HCT116 (cell line): ENCODE data around the gene TMOD4. TPM values are rescaled to one million over a fixed set of nuclear protein-coding genes. Genes with fewer than 3 reads are reported as not detected.
A peak's percentile ranks its signal among the peaks of the same experiment; 100 is the strongest.

Experiments
- ATAC-seq: fragments of 200-7000 bp; cut with Tn5 transposase; 2 replicates; pipeline ENCODE4 v1.9.1; 2020; ENCODE audit warnings: mild to moderate bottlenecking, moderate library complexity
- BruUV-seq: library from RNA; stranded (reverse); fragments of 400-500 nt; replicated peaks from 2 replicates; lab custom pipeline; 2021; lab: Mats Ljungman, UMichigan
- CTCF ChIA-PET: fragments of 300-600 bp; sonication (Branson Sonifier 250); formaldehyde crosslinking; loops from one replicate; lab custom pipeline; 2021; ENCODE audit warnings: antibody characterized with exemption; lab: Charles Lee
- POLR2A ChIA-PET: fragments of 300-600, 350-600 bp; sonication (Branson Sonifier 250); formaldehyde crosslinking; loops from one replicate; lab custom pipeline; 2021; ENCODE audit warnings: antibody characterized with exemption; lab: Charles Lee
- RAD21 ChIA-PET, 2 experiments: fragments of 300-600 bp; sonication (Branson Sonifier 250); formaldehyde crosslinking; loops; one replicate each; lab custom pipeline; 2023; ENCODE audit warnings: low total read pairs in 2 of 2; ENCODE audit not compliant: uncharacterized antibody in 2 of 2, unreplicated experiment in 2 of 2, low non-redundant PET in 1 of 2; lab: Charles Lee
- DNase-seq: peaks from one replicate; pipeline ENCODE4 v3.0.0-alpha.2; 2010; ENCODE audit warnings: low read depth, low spot score
- H2AFZ ChIP-seq: fragments of 200-600 bp; shearing (Covaris generic), sonication (generic); 2 replicates; pipeline ENCODE4 v1.6.1; 2017; ENCODE audit warnings: low read depth, mixed run types, mixed read lengths, antibody characterized with exemption, low read length; ENCODE audit not compliant: poor library complexity, severe bottlenecking
- H3K27ac ChIP-seq: 2 replicates; pipeline ENCODE4 v1.5.1; 2012; ENCODE audit warnings: low read depth, low read length
- H3K27me3 ChIP-seq: fragments of 200-600 bp; sonication (generic); 2 replicates; pipeline ENCODE4 v1.6.1; 2016; ENCODE audit warnings: mixed run types, low read length, mixed read lengths; ENCODE audit not compliant: insufficient read depth
- H3K36me3 ChIP-seq, 2 experiments: fragments of 200-500 bp in 1 of 2; fragments of 200-600 bp in 1 of 2; sonication (Bioruptor generic) in 1 of 2; sonication (generic) in 1 of 2; 2 replicates each; pipeline versions ENCODE4 v1.5.1 to v1.6.1; 2014 to 2016; ENCODE audit warnings: low read length in 2 of 2, inconsistent platforms in 1 of 2, mixed read lengths in 1 of 2, mixed run types in 1 of 2; ENCODE audit not compliant: insufficient read depth in 2 of 2, control insufficient read depth in 1 of 2
- H3K4me1 ChIP-seq, 2 experiments: fragments of 200-600 bp in 1 of 2; sonication (generic) in 1 of 2; 2 replicates each; pipeline versions ENCODE4 v1.5.1 to v1.6.1; 2012 to 2017; ENCODE audit warnings: low read length in 2 of 2, inconsistent platforms in 1 of 2, mild to moderate bottlenecking in 1 of 2, mixed read lengths in 1 of 2, mixed run types in 1 of 2, moderate library complexity in 1 of 2; ENCODE audit not compliant: insufficient read depth in 2 of 2, control insufficient read depth in 1 of 2
- H3K4me2 ChIP-seq: fragments of 200-600 bp; sonication (generic); 2 replicates; pipeline ENCODE4 v1.6.1; 2017; ENCODE audit warnings: mixed run types, low read length, mixed read lengths
- H3K4me3 ChIP-seq, 2 experiments: fragments of 200-600 bp in 1 of 2; sonication (generic) in 1 of 2; replicated peaks in 1 of 2; 2 replicates each; pipeline ENCODE4 v1.5.1; 2011 to 2016; ENCODE audit warnings: low read length in 2 of 2, control low read depth in 1 of 2, low read depth in 1 of 2, mild to moderate bottlenecking in 1 of 2, mixed read lengths in 1 of 2, mixed run types in 1 of 2
- H3K79me2 ChIP-seq: fragments of 200-600 bp; sonication (generic); 2 replicates; pipeline ENCODE4 v1.6.1; 2017; ENCODE audit warnings: mild to moderate bottlenecking, mixed run types, low read length, moderate library complexity, mixed read lengths; ENCODE audit not compliant: insufficient read depth
- H3K9ac ChIP-seq: fragments of 200-600 bp; sonication (generic); 2 replicates; pipeline ENCODE4 v1.6.1; 2016; ENCODE audit warnings: low read length, mixed read lengths
- H3K9me2 ChIP-seq: fragments of 200-600 bp; sonication (generic), shearing (Covaris generic); 2 replicates; pipeline ENCODE4 v1.6.1; 2017; ENCODE audit warnings: mixed run types, mild to moderate bottlenecking, moderate library complexity; ENCODE audit not compliant: insufficient read depth
- H3K9me3 ChIP-seq, 2 experiments: fragments of 200-500 bp in 1 of 2; fragments of 200-600 bp in 1 of 2; sonication (Bioruptor generic) in 1 of 2; sonication (generic) in 1 of 2; 2 replicates each; pipeline ENCODE4 v1.6.1; 2014 to 2017; ENCODE audit warnings: low read length in 2 of 2, mixed read lengths in 2 of 2, inconsistent platforms in 1 of 2, low read depth in 1 of 2, mild to moderate bottlenecking in 1 of 2, mixed run types in 1 of 2, moderate library complexity in 1 of 2; ENCODE audit not compliant: control insufficient read depth in 1 of 2, insufficient read depth in 1 of 2
- H4K20me1 ChIP-seq: fragments of 200-600 bp; sonication (generic), shearing (Covaris generic); 2 replicates; pipeline ENCODE4 v1.6.1; 2017; ENCODE audit warnings: mixed run types, mild to moderate bottlenecking, moderate library complexity; ENCODE audit not compliant: insufficient read depth
- CBX3 ChIP-seq: IDR thresholded peaks from 2 replicates; pipeline ENCODE4 v1.6.1; 2012; ENCODE audit warnings: low read depth
- EGR1 ChIP-seq: IDR thresholded peaks from 2 replicates; pipeline ENCODE4 v1.6.1; 2012; ENCODE audit warnings: low read depth
- ELF1 ChIP-seq: IDR thresholded peaks from 2 replicates; pipeline ENCODE4 v1.6.1; 2012; ENCODE audit warnings: low read depth, borderline replicate concordance
- EZH2 ChIP-seq: fragments of 200-600 bp; sonication (generic); IDR thresholded peaks from 2 replicates; pipeline ENCODE4 v1.6.1; 2017; ENCODE audit warnings: antibody characterized with exemption, mixed run types
- EZH2phosphoT487 ChIP-seq: fragments of 200-600 bp; IDR thresholded peaks from 2 replicates; pipeline ENCODE4 v1.6.1; 2018; ENCODE audit warnings: antibody characterized with exemption, borderline replicate concordance
- FOSL1 ChIP-seq: IDR thresholded peaks from 2 replicates; pipeline ENCODE4 v1.6.1; 2012; ENCODE audit warnings: low read depth
- JUND ChIP-seq: IDR thresholded peaks from 2 replicates; pipeline ENCODE4 v1.6.1; 2012
- POLR2A ChIP-seq: IDR thresholded peaks from 2 replicates; pipeline ENCODE4 v1.7.0; 2011; ENCODE audit warnings: borderline replicate concordance; ENCODE audit not compliant: insufficient read depth, insufficient read length; ENCODE audit errors: extremely low read depth
- RAD21 ChIP-seq: IDR thresholded peaks from 2 replicates; pipeline ENCODE4 v1.6.1; 2012; ENCODE audit warnings: low read depth, mild to moderate bottlenecking
- SIN3A ChIP-seq: IDR thresholded peaks from 2 replicates; pipeline ENCODE4 v1.6.1; 2012; ENCODE audit warnings: low read depth
- SP1 ChIP-seq: IDR thresholded peaks from 2 replicates; pipeline ENCODE4 v1.6.1; 2012; ENCODE audit warnings: low read depth
- SRF ChIP-seq: IDR thresholded peaks from 2 replicates; pipeline ENCODE4 v1.6.1; 2012; ENCODE audit warnings: low read depth
- YY1 ChIP-seq: IDR thresholded peaks from 2 replicates; pipeline ENCODE4 v1.6.1; 2011; ENCODE audit warnings: low read length, low read depth, moderate library complexity, mild to moderate bottlenecking; ENCODE audit not compliant: insufficient replicate concordance; ENCODE audit errors: extremely low read depth
- ZFX ChIP-seq: fragments of 450-650 bp; IDR thresholded peaks from 2 replicates; pipeline ENCODE4 v1.6.1; 2017
- ZNF274 ChIP-seq: fragments of 200-500 bp; sonication (Bioruptor generic); IDR thresholded peaks from 2 replicates; pipeline ENCODE4 v1.6.1; 2014; ENCODE audit warnings: mild to moderate bottlenecking, low read depth, low read length, inconsistent platforms
- intact Hi-C: fragments of 100-400 bp; cut with micrococcal nuclease; formaldehyde crosslinking; loops from 2 replicates; pipeline ENCODE4 v1.10.0; 2022
- total RNA-seq: library from RNA; stranded (reverse); gene quantifications from one replicate; pipeline ENCODE4 v1.2.1, GENCODE V29; 2021; ENCODE audit not compliant: unreplicated experiment
- TF ChIP-seq, protein P1 (sequence below): IDR thresholded peaks from 2 replicates; pipeline ENCODE4 v1.6.1; 2012; ENCODE audit warnings: low read depth
- TF ChIP-seq, protein P2 (sequence below): IDR thresholded peaks from 2 replicates; pipeline ENCODE4 v1.6.1; 2012
- TF ChIP-seq, protein P3 (sequence below), 3 experiments: fragments of 200-600 bp in 1 of 3; sonication (generic) in 1 of 3; IDR thresholded peaks in 2 of 3; conservative IDR thresholded peaks in 1 of 3; 2 replicates each; pipeline ENCODE4 v1.5.1; 2012 to 2017; ENCODE audit warnings: low read depth in 2 of 3, low read length in 2 of 3, antibody characterized with exemption in 1 of 3, borderline replicate concordance in 1 of 3, control low read depth in 1 of 3, mild to moderate bottlenecking in 1 of 3, mixed read lengths in 1 of 3, mixed run types in 1 of 3, moderate library complexity in 1 of 3; ENCODE audit not compliant: insufficient read depth in 1 of 3

TMOD4 gene
- total RNA-seq, 1 experiment from 2014 or later: 1.8 TPM

DNA sequence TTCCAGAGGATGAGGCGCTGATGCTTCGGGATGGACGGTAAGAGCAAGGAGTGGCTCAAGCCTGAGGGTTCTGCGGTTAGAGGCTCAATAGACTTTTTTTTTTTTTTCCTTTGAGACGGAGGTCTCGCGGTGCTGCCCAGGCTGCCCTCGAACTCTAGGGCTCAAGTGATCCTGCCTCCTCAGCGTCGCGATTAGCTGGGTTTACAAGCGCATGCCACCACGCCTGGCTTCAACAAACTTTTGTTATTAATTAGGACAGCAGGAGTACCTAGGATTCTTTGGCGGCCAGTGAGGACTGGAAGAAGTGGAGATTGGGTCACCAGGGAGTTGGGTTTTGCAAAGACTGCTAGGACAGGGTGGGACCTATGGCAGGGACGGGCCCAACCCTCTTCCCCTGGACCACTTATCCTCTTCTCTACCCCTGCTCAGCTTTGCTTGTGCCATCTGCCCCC is 9.2 kb downstream of the TMOD4 start:
- ATAC-seq (peak; percentile 28), DNase-seq (no peak)
- intact Hi-C loops: no loop called here
- Histone ChIP-seq H3K4me3 (peak overlapping the region; percentile 83 to 88), H3K27me3 (no peaks in the 10 kb centered on the region), H3K9me3 (no peaks in the 10 kb centered on the region), H3K4me2 (peak overlapping the region; percentile 85), H3K36me3 (peaks cover 2 to 12% of the 10 kb centered on the region in 2 experiments; a peak in 3 of 4 replicates), H3K27ac (peak overlapping the region; percentile 57), H3K4me1 (peaks cover 11 to 19% of the 10 kb centered on the region in 2 experiments), H3K9ac (peak overlapping the region; percentile 84), H3K9me2 (no peaks in the 10 kb centered on the region), H2AFZ (no peak overlapping the region), H4K20me1 (no peaks in the 10 kb centered on the region), H3K79me2 (peaks cover 24% of the 10 kb centered on the region; the same call in 1 of the 2 replicates)
- no TSS peak for BruUV-seq
- ChIA-PET CTCF (interaction anchor here (1.4 kb wide), 1 partner anchor 67 kb away, joined by 5 read pairs; no protein-coding TSS in a partner anchor), POLR2A (interaction anchor here (0.7 to 1.0 kb wide), 2 partner anchors 18 to 23 kb away, joined by 3 read pairs; partner anchors contain the start of gene VPS72), RAD21 (no interaction called here)
- TF ChIP-seq CBX3: no peak
- no peak for TF ChIP-seq ZNF274
- no peak for TF ChIP-seq EGR1
- no peak for TF ChIP-seq YY1
- TF ChIP-seq EZH2phosphoT487: no peak
- TF ChIP-seq, protein P1, sequence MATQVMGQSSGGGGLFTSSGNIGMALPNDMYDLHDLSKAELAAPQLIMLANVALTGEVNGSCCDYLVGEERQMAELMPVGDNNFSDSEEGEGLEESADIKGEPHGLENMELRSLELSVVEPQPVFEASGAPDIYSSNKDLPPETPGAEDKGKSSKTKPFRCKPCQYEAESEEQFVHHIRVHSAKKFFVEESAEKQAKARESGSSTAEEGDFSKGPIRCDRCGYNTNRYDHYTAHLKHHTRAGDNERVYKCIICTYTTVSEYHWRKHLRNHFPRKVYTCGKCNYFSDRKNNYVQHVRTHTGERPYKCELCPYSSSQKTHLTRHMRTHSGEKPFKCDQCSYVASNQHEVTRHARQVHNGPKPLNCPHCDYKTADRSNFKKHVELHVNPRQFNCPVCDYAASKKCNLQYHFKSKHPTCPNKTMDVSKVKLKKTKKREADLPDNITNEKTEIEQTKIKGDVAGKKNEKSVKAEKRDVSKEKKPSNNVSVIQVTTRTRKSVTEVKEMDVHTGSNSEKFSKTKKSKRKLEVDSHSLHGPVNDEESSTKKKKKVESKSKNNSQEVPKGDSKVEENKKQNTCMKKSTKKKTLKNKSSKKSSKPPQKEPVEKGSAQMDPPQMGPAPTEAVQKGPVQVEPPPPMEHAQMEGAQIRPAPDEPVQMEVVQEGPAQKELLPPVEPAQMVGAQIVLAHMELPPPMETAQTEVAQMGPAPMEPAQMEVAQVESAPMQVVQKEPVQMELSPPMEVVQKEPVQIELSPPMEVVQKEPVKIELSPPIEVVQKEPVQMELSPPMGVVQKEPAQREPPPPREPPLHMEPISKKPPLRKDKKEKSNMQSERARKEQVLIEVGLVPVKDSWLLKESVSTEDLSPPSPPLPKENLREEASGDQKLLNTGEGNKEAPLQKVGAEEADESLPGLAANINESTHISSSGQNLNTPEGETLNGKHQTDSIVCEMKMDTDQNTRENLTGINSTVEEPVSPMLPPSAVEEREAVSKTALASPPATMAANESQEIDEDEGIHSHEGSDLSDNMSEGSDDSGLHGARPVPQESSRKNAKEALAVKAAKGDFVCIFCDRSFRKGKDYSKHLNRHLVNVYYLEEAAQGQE: no peak
- TF ChIP-seq JUND: no peak
- TF ChIP-seq SRF: no peak
- TF ChIP-seq SIN3A: no peak
- no peak for TF ChIP-seq ELF1
- TF ChIP-seq, protein P2, sequence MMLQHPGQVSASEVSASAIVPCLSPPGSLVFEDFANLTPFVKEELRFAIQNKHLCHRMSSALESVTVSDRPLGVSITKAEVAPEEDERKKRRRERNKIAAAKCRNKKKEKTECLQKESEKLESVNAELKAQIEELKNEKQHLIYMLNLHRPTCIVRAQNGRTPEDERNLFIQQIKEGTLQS: no peak
- TF ChIP-seq, protein P3, sequence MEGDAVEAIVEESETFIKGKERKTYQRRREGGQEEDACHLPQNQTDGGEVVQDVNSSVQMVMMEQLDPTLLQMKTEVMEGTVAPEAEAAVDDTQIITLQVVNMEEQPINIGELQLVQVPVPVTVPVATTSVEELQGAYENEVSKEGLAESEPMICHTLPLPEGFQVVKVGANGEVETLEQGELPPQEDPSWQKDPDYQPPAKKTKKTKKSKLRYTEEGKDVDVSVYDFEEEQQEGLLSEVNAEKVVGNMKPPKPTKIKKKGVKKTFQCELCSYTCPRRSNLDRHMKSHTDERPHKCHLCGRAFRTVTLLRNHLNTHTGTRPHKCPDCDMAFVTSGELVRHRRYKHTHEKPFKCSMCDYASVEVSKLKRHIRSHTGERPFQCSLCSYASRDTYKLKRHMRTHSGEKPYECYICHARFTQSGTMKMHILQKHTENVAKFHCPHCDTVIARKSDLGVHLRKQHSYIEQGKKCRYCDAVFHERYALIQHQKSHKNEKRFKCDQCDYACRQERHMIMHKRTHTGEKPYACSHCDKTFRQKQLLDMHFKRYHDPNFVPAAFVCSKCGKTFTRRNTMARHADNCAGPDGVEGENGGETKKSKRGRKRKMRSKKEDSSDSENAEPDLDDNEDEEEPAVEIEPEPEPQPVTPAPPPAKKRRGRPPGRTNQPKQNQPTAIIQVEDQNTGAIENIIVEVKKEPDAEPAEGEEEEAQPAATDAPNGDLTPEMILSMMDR (IDR thresholded peaks at IDR 0.05 in 2 of 3, conservative IDR thresholded peaks at IDR 0.05 in 1 of 3; ENCODE audit: borderline replicate concordance in 1 of 3, insufficient read depth in 1 of 3, low read depth in 2 of 3, low read length in 2 of 3): no peak
- TF ChIP-seq FOSL1: no peak
- TF ChIP-seq SP1: no peak
- no peak for TF ChIP-seq ZFX
- TF ChIP-seq POLR2A: no peak
- no peak for TF ChIP-seq RAD21
- TF ChIP-seq EZH2: no peak
